ENCODE measurements around the gene CXCR2. TPM values are rescaled to one million over a fixed set of nuclear protein-coding genes. Genes with fewer than 3 reads are reported as not detected.

The CXCR2 gene
- total RNA-seq, 3 donors from 2014 or later, result not detected

GRCh38 chr2:218184331-218184730 lies 58.5 kb downstream of the CXCR2 start:
- Mint-ChIP-seq H3K4me1 (ENCODE audit: low read depth) (peaks cover 7% of the 10 kb centered on the region), H3K9me3 (no peaks in the 10 kb centered on the region), H3K4me3 (no peak overlapping the region), H3K36me3 (ENCODE audit: insufficient read depth) (no peaks in the 10 kb centered on the region), H3K27me3 (ENCODE audit: low read depth) (no peaks in the 10 kb centered on the region)
- ATAC-seq (no peak), DNase-seq (no peak)

- Mint-ChIP-seq H3K27me3 (ENCODE audit: low read depth) (no peaks in the 10 kb centered on the region), H3K4me1 (ENCODE audit: low read depth) (peaks cover 7% of the 10 kb centered on the region), H3K4me3 (no peak overlapping the region), H3K36me3 (ENCODE audit: insufficient read depth) (no peaks in the 10 kb centered on the region), H3K9me3 (no peaks in the 10 kb centered on the region)
- peak; percentile 65 for DNase-seq
- ATAC-seq, result peak; percentile 90 to 94
These were observed 60.5 kb downstream of the CXCR2 start for GRCh38 chr2:218186355-218186766.

Other genes starting within 250 kb of the CXCR2 start
- gene TNS1, start 123.0 kb upstream of the CXCR2 start, total RNA-seq, result 1 to 10 TPM in 1 of 3 donors, under 1 TPM in 2; 0.50 to 1.2 (median 0.54) TPM
- under 1 TPM in 2 of 3 donors, not detected in 1; 0.16 to 0.38 TPM for gene RUFY4, start 56.8 kb upstream of the CXCR2 start, total RNA-seq
- not detected for gene CXCR1, start 40.9 kb downstream of the CXCR2 start, total RNA-seq
- gene ARPC2, start 91.2 kb downstream of the CXCR2 start, total RNA-seq, result 100 to 1,000 TPM; 381 to 396 (median 382) TPM
- gene GPBAR1, start 135.0 kb downstream of the CXCR2 start, total RNA-seq, result under 1 TPM; 0.66 to 0.69 (median 0.68) TPM
- 100 to 1,000 TPM; 128 to 142 (median 131) TPM for gene AAMP, start 144.1 kb downstream of the CXCR2 start, total RNA-seq
- gene PNKD, start 144.5 kb downstream of the CXCR2 start, total RNA-seq, result 10 to 100 TPM; 14.7 to 19.1 (median 17.8) TPM
- gene TMBIM1, start 166.5 kb downstream of the CXCR2 start, total RNA-seq, result 10 to 100 TPM; 49.0 to 60.5 (median 52.8) TPM
- gene CATIP, start 230.8 kb downstream of the CXCR2 start, total RNA-seq, result not detected